NK-92 (cell line): ENCODE data around the gene TMEM114.

Experiments used
- DNase-seq: peaks from one replicate; lab custom pipeline; 2025; ENCODE audit not compliant: unreplicated experiment; lab: John Stamatoyannopoulos, UW

The TMEM114 gene

DNA sequence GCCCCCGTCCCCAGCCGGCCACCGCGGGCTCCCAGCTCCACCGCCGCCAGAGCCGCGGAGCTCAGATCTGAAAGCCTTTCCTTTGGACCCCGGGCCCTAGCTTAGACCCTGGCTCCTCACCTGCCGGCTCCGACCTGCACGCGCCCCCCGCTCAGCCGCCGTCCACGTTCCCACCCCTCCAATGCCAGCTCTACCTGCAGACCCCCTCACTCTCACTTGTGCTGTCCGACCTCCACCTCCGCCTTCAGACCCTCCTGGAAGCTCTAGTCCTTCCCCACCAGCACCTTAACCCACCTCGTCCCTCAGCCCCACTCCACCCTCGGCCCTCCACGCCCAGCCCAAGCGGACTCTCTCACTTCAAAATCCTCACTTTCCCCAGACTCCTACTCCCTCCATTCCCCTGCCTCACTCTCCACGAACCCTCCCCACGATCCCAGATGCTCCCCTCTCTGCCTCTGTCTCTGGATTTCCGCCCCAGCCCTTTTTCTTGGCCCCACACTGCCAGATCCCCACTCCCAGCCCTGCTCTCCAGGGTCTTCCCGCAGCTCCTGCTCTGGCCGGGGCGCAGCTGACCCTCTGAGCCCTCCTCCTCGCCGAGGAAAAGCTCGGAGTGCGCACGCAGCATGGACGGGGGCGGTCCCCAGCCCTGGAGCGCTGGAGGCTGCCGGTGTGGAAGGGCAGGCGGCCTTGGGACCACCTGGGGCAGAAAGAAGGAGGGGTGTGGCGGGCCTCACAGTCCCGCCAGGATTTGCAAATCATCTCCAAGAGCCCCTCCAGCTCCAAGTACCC is at the start of gene TMEM114:
TSS of gene TMEM114 (minus strand) at position 612 of the 789 bp plus-strand sequence. CDS start 673 bp downstream, outside the sequence.
- DNase-seq = no peak

DNA sequence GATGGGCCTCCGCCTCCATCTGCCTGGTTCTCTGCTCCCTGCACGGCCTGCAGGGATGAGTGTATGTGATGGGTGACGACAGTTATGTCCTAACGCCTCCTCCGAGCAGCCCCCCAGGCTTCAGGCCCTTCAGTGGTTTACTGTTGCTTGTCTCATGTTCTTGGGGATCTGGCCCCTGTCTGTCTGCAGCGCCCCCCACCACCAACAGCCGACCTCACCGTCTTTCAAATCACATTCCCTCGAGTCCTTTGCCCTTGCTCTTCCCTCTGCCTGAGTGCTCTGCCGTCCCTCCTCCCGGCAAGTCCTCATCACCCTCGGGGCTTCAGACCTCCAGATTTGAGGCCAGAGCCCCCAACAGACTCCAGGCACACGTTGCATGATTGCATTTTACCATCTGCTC is 49.4 kb upstream of the TMEM114 start:
- no peak for DNase-seq

DNA sequence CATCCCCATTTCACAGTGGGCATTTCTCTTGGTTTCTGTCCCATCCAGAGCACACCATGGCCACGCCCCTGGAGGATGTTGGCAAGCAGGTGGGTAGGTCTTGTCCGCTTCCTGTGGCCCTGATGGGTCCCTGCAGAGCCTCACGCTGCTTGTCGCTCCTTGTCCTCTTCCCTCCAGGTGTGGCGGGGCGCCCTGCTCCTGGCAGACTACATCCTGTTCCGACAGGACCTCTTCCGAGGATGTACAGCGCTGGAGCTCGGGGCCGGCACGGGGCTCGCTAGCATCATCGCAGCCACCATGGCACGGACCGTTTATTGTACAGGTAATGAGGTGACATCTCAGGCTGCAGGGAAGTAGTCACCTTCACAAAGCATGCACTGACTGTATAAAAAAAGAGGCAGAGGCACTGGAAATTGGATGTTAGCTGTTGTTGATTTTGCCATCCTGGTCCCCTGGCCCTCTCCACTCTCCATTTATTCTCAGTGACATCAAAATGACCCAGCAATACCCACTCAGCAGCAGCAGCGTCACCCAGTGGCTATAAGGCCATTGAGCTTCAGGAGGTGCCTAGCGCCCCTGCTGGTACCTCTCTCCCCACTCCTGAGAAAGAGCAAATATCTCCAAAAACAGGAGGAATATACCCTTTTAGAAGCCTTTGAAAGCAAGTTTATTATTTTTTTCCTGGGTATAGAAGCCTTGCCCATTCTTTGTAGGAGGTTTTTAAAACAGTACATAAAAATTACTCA is 44.9 kb upstream of the TMEM114 start:
- DNase-seq = no peak

DNA sequence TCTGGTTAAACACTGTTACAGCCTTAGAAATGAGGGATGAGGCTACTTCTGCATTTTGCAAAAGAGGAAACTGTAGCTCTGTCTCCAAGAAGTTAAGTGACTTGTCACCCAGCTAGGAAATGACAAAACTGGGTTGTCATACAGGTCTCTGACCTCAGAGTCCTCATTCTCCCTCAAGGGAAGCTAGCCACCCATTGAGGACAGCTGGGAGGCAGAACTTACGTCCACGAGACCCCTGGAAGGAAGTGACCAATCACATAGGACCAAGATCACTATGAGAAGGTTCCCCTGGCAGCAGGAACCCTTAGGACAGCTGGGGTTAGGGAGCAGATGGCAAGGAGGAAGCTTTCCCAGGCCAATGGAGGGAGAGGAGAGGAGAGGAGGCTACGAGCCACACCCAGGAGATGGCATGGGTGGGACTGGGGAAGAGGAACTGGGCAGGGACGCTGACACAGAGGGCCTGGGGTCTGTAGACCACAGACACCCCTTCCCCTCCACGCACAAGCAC is 42.4 kb upstream of the TMEM114 start:
- DNase-seq = no peak

DNA sequence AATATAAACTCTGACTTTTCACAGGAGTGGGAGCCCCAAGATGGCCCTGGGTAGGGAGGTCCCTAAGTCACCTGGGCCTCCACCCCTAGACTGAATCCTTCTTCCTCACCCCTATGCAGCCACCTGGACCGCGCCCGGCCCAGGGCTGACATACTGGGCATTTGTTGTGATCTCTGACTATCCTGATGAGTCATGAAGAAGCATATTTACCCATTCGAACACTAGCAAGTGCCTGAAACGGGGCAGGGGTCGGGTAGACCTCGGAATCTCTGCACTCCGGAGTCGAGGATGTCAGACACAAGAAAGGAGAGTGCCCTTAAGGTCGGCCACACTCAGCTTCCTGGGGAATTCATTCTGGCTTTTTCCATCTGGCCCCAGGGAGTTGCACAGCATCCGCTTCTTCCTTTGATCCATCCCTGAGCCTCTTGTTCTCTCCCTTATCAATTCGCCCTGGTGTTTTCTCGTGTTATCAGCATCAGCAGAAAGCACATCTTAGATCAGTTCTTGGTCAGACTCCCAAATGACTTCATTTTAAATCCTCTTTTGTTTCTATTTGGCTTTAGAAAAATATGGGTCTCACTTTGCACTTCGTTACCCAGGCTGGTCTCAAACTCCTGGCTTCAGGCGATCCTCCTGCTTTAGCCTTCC is 41.6 kb upstream of the TMEM114 start:
- DNase-seq = no peak

DNA sequence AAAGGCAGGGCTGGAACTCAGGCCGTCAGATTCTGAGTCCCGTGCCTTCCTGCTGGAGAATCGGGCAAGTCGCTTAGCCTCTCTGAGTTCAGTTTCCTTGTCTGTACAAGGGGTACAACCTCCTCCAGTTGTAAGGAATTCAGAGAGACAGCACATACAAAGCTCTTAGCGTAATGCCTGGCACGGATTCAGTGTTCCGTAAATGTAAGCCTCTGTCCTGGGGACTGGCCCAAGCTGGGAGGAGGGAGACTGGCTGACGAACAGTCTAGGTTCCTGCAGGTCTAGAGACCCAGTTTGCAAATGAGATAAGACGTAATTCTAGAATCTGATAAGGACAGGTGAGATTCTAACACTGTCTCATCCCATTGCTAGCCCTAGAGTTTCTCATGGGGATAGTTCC is 41.1 kb upstream of the TMEM114 start:
- no peak for DNase-seq

DNA sequence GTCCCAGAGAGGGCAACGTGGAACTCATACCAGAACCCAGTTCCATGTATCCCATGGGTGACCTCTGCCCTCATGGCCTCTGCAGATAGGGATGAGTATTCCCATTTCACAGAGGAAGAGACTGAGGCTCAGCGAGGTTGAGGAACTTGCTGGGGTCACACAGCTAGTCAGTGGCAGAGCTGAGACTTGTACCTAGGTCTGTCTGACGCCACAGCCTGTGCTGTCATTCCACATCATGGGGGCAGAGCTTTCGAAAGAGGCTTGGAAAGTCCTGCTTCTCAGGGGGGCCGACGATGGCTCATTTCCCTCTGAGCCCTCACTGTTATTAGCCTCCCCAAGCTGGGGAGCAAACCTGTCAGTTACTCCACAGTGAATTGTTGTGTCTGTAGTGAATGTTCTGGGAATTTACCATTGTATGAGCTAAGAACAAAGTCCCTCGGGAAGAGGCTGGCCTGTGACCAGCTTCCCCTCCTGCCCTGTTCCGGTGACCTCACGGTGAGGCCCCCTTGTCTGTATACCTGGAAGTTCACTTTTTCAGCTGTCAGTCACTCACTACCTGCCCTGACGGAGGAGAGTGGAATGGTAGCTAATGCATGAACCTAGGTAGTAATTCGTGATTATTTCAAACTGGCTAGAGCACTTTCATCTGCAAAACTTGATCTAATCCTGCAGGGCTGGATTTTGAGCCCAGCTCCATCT is 40.1 kb upstream of the TMEM114 start:
- no peak for DNase-seq

DNA sequence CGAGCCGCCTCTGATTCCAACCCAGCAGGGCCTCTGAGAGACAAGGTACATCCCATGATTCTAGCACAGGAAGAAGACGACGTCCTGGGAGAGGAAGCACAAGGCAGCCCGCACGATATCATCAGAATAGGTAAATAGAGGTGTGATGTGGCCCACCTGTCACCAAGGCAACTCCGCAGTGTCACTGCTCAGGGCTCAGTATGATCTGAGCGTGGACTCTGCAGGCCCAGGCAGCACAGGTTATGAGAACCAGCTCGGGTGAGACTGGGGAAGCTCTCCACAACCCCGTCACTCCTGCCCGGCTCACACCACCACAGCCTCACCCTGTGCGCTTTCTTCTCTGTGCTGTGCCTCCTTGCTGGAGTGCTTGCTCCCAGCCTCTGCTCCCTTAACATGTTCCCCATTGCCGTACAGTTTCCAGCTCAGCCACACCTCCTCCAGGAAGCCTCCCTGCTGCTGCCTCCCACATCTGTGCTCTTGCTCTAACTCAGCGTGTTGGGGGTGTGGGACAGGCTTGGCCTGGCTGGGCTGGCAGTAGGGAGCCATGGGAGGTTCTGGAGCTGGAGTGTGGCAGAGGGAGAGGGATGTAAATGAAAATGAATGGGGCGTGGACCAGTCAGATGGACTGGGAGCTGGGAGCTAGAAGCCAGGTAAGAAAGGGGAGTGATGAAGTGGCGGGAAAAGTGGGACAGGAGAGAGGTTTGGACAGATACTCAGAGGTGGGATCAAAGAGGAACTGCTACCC is 38.8 kb upstream of the TMEM114 start:
- DNase-seq = no peak

DNA sequence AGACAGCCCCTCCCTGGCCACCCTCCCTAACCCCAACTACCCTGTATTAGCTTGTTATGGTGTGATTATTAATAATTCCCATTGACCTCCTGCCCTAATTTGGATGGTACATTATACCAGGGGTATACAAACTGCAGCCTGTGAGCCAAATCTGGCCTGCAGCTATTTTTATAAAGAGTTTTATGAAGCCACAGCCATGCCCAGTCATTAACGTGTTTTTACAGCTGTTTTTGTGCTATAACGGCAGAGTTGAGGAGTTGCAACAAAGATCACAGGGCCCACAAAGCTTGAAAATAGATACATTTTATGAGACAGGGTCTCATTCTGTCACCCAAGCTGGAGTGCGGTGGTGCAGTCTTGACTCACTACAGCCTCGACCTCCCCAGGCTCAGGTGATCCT is 37.1 kb upstream of the TMEM114 start:
- no peak for DNase-seq

DNA sequence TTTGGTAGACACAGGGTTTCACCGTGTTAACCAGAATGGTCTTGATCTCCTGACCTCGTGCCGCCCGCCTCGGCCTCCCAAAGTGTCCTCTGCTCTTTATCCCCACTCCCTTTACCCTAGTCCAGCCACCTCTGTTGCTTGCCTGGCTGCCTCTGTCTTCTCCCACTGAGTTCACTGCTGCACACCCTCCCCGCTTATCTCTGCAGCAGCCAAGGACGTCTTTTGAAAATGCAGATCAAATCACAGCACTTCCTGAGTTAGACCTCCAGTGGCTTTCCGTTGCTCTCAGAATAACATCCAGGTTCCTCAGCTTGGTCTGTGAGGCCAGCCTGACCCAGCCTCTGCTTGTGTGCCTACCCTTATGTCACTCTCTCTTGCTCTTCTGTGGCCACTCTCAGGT is 36.6 kb upstream of the TMEM114 start:
- no peak for DNase-seq

DNA sequence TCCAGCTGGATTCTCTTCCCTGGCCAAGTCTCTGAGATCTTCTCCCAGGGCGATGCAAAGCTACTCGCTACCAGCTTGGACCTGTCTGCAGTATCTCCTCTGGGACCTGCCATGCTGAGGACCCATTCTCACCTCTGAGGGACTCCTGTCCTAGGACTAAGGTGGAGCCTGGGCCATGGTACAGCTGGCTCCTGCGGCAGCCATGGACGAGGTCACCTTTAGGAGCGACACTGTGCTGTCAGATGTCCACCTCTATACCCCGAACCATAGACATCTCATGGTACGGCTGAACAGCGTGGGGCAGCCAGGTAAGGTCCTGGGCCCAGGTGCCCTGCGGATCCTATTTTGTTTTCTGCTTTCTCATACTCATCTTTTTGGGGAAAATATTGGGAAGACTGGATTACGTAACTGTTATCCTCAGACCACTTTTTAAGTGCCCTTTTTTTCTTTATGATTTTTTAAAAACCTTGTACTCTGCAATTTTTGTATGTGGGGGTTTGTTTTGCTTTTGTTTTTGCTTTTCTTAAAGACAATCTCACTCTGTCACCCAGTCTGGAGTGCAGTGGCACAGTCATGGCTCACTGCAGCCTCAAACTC is 35.3 kb upstream of the TMEM114 start:
- DNase-seq = no peak

DNA sequence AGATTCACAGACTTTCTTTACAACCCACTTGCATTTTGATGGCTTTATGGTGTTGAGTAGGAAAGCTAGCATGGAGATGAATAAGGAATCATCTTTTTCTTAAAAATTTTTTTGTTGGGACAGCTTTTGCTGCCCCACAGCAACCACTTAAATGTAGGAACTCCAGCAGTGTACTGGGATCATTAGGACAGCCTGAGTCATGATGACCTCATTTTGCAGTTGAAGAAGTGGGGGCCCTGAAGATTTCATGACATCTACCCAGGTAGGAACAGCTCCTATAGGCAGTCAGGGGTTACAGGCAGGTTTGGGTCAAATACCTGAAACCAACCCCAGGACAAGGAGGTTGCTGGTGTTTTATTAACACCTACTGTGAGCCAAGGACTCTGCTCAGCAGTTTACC is 33.3 kb upstream of the TMEM114 start:
- DNase-seq = no peak

DNA sequence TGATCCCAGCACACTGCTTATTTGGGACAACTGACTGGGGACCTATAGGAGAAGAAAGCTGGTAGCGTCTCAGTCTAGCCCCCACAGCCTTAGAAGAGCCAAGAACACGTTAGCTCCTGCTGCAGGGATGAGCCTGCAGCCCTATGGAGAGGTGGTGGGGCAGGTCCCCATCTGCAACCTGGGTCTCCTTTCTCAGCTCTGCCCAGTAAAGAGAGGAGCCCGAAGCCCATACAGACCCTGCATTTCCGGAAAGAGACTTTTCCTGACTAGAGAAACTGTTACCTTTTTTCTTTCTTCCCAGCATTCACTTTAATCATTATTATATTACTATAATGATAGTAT is 32.0 kb upstream of the TMEM114 start:
- DNase-seq = no peak

DNA sequence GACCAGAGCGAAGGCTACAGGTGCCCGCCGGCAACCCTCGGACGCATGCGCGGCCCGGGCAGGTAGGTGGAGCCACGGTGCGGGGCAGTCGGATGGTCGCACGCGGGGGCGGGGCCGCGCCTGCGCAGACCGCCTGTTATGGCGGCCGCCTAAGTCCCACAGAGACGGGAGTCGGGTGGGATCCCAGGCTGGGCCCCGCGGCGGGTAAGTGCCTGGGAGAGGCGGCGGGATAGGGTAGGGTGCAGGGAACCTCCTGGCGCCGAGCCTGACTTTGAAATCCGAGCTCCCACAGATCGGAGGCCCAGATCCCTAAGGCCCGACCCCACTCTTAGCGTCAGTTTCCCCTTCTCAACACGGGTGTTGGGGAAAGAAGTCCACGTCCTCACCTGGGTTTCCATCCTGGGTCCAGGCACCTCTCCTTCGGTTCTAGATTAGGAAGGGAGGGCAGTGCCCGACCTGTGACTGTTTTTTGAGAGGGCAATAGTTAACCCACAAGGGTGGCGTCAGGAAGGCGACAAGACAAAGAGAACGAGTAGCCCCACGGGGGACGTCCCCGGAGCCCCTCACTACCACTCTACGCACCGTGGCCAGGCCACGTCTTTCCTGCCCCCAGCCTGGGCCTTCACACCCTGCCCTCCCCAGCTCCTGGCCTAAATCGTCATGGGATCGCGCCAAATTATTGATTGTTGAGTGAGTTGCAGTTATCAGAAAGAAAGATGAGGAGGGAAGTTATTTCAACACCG is 31.4 kb upstream of the TMEM114 start, which contains the start of gene METTL22:
TSS of gene METTL22 (plus strand) at position 127 of the 743 bp plus-strand sequence. CDS start 3,968 bp downstream, outside the sequence.
- peak; percentile 58 for DNase-seq

DNA sequence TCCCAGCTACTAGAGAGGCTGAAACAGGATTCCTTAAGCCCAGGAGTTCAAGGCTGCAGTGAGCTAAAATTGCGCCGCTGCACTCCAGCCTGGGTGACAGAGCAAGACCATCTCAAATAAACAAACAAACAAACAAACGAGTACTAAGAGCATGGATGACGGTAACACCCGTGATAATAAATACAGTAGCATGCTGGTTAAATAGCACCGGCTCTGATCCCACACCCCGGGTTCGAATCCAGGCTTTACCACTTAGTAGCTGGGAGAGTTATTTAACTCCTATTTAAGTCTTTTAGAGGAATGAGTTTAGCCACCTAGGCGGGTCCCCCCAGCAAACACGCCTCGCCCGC is 30.9 kb upstream of the TMEM114 start:
- no peak for DNase-seq

DNA sequence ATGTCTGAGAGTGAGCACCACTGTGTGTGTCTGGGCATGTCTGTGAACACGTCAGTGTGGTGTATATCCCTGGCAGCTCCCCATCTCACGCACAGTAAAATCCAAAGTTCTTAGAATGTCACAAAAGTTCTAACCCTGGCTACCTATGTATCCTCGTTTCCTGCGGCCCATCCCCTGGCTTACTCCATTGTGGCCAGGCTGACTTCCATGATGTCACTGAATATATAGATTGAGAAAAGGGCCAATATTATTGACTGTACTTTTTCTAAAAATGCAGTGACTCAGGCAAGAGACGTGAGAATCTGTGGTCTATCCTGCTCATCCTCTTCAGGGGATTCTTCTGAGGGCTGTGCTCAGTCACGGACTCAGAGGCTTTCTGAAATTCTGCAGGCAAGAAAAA is 30.2 kb upstream of the TMEM114 start:
- no peak for DNase-seq

DNA sequence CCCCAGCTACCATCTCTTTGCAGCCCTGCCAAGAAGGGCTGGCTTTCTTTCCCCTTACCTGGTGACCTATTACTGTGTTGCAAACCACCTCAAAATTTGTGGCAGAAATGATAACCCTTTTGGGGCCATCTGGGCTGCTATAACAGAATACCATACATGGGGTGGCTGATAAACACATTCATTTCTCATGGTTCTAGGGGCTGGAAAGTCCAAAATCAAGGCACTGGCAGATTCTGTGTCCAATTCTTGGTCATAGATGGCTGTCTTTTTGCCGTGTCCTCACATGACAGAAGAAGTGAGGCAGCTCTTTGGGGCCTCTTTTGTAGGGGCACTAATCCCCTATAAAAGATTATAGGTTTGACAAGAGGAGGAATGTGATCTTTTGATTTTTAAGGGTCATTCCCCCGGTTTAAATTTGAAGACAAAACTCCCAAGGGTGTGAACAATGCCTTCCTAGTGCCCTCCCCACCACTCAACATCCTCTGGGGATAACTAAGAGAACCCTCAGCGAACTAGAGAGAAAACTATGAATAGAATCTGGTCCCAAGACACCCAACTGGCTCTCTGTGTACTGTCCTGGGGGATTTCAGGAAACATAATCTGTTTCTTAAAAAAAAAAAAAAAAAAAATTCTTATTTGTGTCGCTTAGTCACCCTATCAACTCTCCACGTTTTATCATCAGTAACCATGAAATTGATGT is 29.5 kb upstream of the TMEM114 start:
- no peak for DNase-seq

DNA sequence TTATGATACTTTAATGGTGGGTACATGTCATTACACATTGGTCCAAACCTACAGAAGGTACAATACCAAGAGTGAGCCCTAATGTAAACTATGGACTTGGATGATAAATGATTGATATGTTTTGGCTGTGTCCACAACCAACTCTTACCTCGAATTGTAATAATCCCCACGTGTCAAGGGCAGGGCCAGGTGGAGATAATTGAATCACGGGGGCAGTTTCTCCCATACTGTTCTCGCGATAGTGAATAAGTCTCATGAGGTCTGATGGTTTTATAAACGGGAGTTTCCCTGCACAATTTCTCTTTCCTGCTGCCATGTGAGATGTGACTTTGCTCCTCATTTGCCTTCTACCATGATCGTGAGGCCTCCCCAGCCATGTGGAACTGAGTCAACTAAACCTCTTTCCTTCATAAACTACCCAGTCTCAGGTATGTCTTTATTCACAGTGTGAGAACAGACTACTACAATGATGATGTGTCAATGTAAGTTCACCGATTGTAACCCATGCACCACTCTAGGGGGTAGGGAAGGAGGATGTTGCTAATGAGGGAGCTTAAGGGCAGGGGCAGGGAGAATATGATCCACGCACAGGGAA is 24.2 kb upstream of the TMEM114 start:
- DNase-seq = no peak
